GM21447 (cell line): ENCODE results near the gene ISG15.

Source experiments
- ATAC-seq: cut with Tn5 transposase; IDR thresholded peaks from one replicate; pipeline ENCODE4 v1.9.1; 2021; ENCODE audit not compliant: unreplicated experiment

ISG15 gene

GRCh38 chr1:1058921-1059493, 45.7 kb downstream of the ISG15 start:
- peak; percentile 32 for ATAC-seq

- ATAC-seq: peak; percentile 54
Observed at GRCh38 chr1:1059494-1060280, 46.4 kb downstream of the ISG15 start.

- no peak for ATAC-seq
Observed at GRCh38 chr1:1060281-1061000, 47.1 kb downstream of the ISG15 start.

- no peak for ATAC-seq
Observed at GRCh38 chr1:1061682-1062345, 48.5 kb downstream of the ISG15 start.

GRCh38 chr1:1062348-1063163, 49.3 kb downstream of the ISG15 start:
- ATAC-seq: no peak

GRCh38 chr1:1063261-1063944, 50.1 kb downstream of the ISG15 start:
- ATAC-seq: no peak
